ENCODE measurements around the gene ZNF316.
"Not testable (repeated sequence)": the region's sequence is repeated elsewhere in the genome, so short reads cannot be mapped to it uniquely, and the experiment has no call there.

Gene ZNF316

DNA sequence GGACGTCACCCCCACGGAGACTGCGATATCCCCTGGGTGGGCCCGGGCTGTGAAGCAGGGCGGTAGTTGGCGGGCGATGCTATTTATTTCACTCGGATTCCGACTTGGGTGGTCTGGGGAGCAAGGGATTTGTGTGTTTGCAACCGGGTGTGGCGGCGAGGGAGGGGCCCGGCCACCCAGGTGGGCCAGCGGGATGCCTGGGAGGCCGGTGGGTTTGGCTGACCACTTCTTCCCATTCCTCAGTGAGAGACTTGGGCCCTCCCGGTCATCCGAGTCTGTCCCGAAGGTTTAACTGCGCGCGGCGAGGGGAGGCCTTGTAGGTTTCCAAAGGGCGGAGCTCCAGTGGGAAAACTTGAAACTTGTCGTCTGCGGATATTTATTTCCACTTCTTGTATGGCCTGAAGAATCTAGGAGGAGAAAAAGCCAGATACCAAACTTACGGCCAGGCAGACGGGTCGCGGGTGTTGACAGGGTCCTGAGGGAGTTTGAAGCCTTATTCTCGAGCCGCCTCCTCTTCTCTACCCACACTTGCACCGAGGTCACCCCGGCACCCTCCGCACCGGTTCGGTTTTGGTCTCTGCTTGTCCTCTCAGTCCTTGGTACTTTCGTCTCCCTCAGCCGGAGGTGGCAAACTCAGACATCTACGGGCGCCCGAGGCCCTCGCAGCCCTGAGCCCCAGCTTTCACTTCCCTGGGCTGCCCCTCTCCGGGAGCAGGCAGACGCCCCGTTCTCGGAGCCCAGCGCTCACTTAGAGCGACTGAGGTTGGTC, 17.9 kb downstream of the ZNF316 start:
- Mint-ChIP-seq H3K4me1 (no peaks in the 10 kb centered on the region), H3K36me3 (ENCODE audit: low read depth) (peaks cover 35% of the 10 kb centered on the region), H3K4me3 (no peak overlapping the region), H3K9me3 (peaks cover 33% of the 10 kb centered on the region), H3K27me3 (ENCODE audit: low read depth, poor library complexity) (peaks cover 4% of the 10 kb centered on the region), H3K27ac (no peak overlapping the region)
- TF ChIP-seq, protein P1, sequence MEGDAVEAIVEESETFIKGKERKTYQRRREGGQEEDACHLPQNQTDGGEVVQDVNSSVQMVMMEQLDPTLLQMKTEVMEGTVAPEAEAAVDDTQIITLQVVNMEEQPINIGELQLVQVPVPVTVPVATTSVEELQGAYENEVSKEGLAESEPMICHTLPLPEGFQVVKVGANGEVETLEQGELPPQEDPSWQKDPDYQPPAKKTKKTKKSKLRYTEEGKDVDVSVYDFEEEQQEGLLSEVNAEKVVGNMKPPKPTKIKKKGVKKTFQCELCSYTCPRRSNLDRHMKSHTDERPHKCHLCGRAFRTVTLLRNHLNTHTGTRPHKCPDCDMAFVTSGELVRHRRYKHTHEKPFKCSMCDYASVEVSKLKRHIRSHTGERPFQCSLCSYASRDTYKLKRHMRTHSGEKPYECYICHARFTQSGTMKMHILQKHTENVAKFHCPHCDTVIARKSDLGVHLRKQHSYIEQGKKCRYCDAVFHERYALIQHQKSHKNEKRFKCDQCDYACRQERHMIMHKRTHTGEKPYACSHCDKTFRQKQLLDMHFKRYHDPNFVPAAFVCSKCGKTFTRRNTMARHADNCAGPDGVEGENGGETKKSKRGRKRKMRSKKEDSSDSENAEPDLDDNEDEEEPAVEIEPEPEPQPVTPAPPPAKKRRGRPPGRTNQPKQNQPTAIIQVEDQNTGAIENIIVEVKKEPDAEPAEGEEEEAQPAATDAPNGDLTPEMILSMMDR (IDR thresholded peaks at IDR 0.05) = no peak
- no peak for DNase-seq

DNA sequence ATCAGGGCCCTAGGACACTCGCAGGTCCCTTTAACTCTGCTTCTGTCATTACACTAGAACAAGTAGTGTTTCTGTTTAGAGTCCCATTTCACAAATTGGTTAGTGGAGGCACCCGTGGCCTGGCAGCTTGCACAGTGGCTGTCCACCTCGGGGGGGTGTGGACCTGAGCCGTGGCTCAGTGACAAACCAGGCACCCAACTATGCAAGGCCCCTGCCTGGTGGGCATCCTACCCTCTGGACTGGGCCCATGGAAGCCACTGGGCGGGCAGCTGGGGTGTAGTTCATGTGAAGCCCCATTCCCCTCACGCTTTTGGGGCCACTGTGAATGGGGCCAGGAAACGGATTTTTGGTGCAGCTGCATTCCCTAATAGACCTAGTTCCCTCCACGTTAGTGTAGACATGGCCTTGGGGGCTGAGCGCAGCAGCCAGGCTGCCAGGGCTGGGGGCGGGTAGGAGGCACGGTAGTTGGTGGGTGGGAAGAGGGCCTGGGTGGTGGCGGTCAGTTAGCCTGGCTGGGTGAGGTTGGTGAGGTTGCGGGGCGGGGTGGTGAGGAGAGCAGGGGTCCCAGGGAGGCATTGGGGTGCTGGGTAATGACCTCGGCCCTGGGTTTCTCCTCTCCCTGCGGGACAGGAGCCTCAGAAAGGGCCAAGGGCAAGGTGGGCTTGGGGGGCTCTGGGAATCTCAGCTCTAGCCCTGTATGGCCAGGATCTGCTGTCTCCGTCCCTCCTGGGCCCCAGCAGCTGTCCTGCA, 18.7 kb downstream of the ZNF316 start:
- no peak overlapping the region for H3K4me3 Mint-ChIP-seq
- no peak overlapping the region for H3K27ac Mint-ChIP-seq
- DNase-seq = no peak
- no peaks in the 10 kb centered on the region for H3K4me1 Mint-ChIP-seq
- peaks cover 27% of the 10 kb centered on the region for H3K36me3 Mint-ChIP-seq (ENCODE audit: low read depth)
- TF ChIP-seq, protein P1 (IDR thresholded peaks at IDR 0.05) = no peak
- peaks cover 26% of the 10 kb centered on the region for H3K9me3 Mint-ChIP-seq
- H3K27me3 Mint-ChIP-seq (ENCODE audit: low read depth, poor library complexity) = peaks cover 7% of the 10 kb centered on the region

DNA sequence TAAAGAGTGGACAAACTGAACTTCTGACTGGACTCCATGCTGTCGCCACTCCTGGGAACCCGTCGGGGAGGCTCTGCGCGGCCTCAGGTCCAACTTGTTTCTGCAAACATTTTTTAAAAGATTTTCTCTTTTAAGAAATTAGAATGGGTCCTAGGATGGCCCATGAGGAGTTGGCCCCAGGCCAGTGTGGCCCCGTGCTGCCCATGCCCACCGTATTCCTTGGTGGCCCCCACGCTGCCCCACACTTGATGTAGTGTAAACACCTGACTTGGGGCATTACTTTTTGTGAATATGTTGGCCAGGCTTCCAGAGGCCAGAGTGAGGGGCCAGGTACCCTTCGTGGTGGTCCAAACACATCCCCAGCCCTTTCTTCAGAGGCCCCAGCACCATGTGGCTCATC, 19.3 kb downstream of the ZNF316 start:
- Mint-ChIP-seq H3K4me1 (no peaks in the 10 kb centered on the region), H3K27me3 (ENCODE audit: low read depth, poor library complexity) (peaks cover 7% of the 10 kb centered on the region), H3K9me3 (peaks cover 24% of the 10 kb centered on the region), H3K36me3 (ENCODE audit: low read depth) (peaks cover 21% of the 10 kb centered on the region), H3K4me3 (no peak overlapping the region), H3K27ac (no peak overlapping the region)
- TF ChIP-seq, protein P1 (IDR thresholded peaks at IDR 0.05) = no peak
- no peak for DNase-seq

DNA sequence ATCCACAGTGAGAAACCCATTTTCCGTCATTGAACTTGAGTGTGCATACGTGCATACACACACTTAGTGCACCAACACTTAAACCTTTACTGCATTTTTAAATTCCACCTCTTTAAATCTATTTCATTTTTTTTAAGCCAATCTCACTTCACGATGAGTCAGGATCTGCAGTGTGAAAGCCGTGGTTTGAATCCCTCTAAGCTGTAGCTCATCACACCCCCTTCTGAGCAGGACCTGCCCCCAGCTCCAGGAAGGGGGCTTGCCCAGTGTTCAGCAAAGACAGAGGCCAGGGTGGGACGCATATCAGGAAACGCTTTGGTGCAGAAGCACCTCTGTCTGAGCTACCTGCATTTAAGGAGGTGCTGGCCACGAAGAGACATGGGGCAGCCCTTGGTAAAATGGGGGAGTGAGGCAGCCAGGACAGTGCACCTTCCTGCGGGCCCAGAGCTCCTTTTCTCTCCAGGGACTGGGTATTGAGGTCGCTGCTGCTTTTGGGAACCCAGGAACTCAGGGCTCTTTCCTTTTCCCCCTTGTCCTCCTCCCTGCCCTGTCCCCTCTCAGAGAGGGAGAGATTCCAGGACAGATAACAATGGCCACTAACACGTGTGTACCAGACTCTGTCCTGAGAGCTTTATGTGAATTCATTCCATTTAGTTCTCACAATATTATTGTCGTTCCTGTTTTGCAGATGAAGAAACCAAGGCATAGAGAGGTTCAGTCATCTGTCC, 21.7 kb downstream of the ZNF316 start:
- Mint-ChIP-seq H3K27ac (no peak overlapping the region), H3K36me3 (ENCODE audit: low read depth) (peaks cover 12% of the 10 kb centered on the region), H3K27me3 (ENCODE audit: low read depth, poor library complexity) (peaks cover 18% of the 10 kb centered on the region), H3K4me1 (no peaks in the 10 kb centered on the region), H3K4me3 (no peak overlapping the region), H3K9me3 (peaks cover 19% of the 10 kb centered on the region)
- TF ChIP-seq, protein P1 (IDR thresholded peaks at IDR 0.05) = no peak
- no peak for DNase-seq

DNA sequence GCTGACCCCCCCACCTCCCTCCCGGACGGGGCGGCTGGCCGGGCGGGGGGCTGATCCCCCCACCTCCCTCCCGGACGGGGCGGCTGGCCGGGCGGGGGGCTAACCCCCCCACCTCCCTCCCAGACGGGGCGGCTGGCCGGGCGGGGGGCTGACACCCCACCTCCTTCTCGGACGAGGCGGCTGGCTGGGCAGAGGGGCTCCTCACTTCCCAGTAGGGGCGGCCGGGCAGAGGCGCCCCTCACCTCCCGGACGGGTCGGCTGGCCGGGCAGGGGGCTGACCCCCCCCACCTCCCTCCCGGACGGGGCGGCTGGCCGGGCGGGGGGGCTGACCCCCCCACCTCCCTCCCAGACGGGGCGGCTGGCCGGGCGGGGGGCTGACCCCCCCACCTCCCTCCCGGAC, 33.7 kb downstream of the ZNF316 start:
- not testable (repeated sequence) for DNase-seq; H3K27me3 Mint-ChIP-seq (ENCODE audit: low read depth, poor library complexity); H3K4me1 Mint-ChIP-seq; H3K4me3 Mint-ChIP-seq; H3K27ac Mint-ChIP-seq
- Mint-ChIP-seq H3K9me3 (peaks cover 88% of the 10 kb centered on the region), H3K36me3 (ENCODE audit: low read depth) (peaks cover 65% of the 10 kb centered on the region)

DNA sequence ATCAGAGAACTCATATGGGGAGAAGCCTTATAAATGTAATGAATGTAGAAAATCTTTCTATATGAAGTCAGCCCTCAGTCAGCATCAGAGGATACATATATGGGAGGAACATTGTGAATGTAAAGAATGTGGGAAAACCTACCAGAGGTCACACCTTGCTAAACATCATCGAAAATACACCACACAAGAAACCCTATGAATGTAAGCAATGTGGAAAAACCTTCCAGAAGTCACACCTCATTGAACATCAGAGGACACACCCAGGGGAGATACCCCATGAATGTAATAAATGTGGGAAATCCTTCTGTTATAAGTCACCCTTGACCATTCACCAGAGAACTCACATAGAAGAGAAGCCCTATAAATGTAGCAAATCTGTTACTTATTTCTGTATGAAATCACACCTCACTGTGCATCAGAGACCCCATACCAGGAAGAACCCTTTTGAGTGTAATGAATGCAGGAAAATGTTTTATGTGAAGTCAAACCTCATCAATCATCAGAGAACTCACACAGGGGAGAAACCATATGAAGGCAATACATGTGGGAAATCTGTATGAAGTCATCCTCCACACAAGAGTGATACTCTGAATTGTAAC, 38.8 kb downstream of the ZNF316 start:
- no peak overlapping the region for H3K4me3 Mint-ChIP-seq
- peaks cover 95% of the 10 kb centered on the region for H3K9me3 Mint-ChIP-seq
- H3K27me3 Mint-ChIP-seq (ENCODE audit: low read depth, poor library complexity) = peaks cover 3% of the 10 kb centered on the region
- TF ChIP-seq, protein P1 (IDR thresholded peaks at IDR 0.05) = no peak
- peaks cover 47% of the 10 kb centered on the region for H3K36me3 Mint-ChIP-seq (ENCODE audit: low read depth)
- no peaks in the 10 kb centered on the region for H3K4me1 Mint-ChIP-seq
- DNase-seq = no peak
- H3K27ac Mint-ChIP-seq = no peak overlapping the region

Measured in nephron progenitor cell (in vitro differentiated cells).